ENCODE data around the gene DUS2.
"Not testable (repeated sequence)": the region's sequence is repeated elsewhere in the genome, so short reads cannot be mapped to it uniquely, and the experiment has no call there.

DUS2 gene

DNA sequence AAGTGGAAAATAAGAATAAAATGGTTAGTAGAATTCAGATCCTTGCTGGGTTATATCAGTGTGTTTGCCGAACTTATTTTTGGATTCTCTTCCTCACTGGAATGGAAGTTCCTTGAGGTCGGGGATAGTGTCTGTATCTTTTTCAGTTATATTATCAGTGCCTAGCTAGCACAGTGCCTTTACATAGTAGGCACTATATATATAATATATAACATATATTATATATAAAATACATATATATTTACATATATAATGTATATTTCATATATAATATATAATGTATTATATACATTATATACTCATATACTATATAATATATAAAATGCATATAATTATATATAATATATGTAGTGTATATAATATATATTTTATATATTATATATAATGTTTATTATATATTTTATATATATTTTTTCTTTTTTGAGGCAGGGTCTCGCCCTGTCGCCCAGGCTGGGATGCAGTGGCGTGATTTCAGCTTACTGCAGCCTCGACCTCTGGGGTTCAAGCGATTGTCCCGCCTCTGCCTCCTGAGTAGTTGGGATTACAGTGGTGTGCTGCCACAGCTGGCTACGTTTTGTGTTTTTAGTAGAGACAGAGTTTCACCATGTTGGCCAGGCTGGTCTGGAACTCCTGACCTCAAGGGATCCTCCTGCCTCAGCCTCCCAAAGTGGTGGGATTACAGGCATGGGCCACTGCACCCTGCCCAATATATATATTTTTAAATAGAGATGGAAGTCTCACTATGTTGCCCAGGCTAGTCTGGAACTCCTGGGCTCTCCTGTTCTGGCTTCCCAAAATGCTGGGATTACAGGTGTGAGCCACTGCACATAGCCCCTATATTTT lies 65.3 kb downstream of the DUS2 start:
- H3K4me3 ChIP-seq (ENCODE audit: low read depth, low read length), result no peak overlapping the region

DNA sequence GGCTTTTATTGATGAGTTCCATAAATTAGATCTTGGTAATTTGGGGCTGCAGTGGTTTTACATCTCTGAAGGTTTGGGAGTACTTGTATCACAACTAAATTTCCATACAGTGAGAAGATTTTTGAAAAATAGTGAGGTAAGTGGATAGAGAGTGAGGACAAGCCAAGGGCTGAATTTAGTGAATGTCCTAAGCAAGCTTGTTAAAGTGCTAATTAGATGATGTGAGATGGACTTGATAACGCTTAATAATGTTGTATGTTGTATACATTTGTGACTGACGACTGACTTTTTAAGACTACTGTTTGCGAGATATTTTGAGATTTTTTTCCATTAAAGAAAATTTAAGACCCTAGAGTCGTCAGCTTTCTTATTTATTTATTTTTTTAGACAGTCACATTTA lies 66.0 kb downstream of the DUS2 start:
- H3K4me3 ChIP-seq (ENCODE audit: low read depth, low read length), result no peak overlapping the region

DNA sequence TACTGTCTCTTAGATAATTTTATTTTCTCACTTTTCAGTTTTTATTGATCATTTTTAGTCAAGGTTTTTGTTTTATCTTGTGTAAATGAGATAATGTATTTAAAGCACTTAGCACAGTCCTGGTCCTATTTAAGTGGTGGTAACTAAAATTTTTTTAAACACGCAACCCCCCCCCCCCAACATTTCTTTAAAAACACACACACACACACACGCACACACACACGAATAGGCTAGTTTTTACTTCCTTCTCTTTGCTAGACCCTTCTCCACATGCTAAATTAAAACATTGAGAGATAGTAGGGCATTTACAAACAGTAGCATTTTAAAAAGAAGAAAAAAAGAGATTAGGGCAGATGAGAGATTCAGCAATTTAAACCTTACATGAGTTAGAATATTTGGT lies 67.0 kb downstream of the DUS2 start:
- no peak overlapping the region for H3K4me3 ChIP-seq (ENCODE audit: low read depth, low read length)

GRCh38 chr16:68090533-68090932 lies 67.4 kb downstream of the DUS2 start:
- H3K4me3 ChIP-seq (ENCODE audit: low read depth, low read length), result no peak overlapping the region

GRCh38 chr16:68091380-68092261 lies 68.5 kb downstream of the DUS2 start:
- no peak overlapping the region for H3K4me3 ChIP-seq (ENCODE audit: low read depth, low read length)

GRCh38 chr16:68092275-68092674 lies 69.2 kb downstream of the DUS2 start:
- H3K4me3 ChIP-seq (ENCODE audit: low read depth, low read length), result not testable (repeated sequence)

DNA sequence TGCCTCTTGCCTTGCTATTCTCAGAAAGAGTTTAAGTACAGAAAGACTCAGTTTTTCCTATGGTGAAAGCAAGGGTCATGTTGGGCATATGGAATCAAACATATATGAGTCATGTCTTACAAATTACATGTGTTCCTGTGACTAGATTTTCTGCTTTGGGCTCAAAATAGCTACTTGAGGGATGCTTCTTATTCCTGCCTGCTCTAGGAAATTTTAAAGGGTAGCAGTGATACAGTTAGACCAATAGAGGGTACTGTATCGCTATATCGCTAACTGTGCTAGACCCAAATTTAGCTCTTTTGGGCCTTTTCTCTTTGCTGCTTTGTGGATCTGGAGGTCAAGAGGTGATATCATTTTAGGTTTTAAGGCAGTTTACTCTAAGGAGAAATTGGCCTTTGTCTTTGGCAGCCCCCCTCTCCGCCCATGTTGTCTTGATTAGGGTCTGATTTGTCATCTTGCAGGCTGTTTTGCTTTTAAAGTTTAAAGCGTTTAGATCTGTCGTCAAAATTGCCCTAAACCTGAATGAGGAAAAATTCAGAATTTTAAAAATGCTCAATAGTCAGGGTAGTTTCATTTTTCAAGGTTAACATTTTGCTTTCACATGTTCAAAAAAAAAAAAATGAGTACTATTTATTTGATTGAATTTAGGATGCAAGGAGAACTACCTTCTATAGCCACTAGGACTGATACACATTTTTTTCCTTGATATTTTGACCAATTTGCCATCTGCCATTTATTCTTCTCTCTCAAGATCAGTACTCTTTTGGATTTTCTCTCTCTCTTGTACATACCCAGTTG lies 70.9 kb downstream of the DUS2 start:
- H3K4me3 ChIP-seq (ENCODE audit: low read depth, low read length), result no peak overlapping the region

- H3K4me3 ChIP-seq (ENCODE audit: low read depth, low read length), result no peak overlapping the region
Observed at GRCh38 chr16:68094614-68094934, 71.5 kb downstream of the DUS2 start.

- H3K4me3 ChIP-seq (ENCODE audit: low read depth, low read length), result no peak overlapping the region
Observed at GRCh38 chr16:68096491-68096890, 73.4 kb downstream of the DUS2 start.

DNA sequence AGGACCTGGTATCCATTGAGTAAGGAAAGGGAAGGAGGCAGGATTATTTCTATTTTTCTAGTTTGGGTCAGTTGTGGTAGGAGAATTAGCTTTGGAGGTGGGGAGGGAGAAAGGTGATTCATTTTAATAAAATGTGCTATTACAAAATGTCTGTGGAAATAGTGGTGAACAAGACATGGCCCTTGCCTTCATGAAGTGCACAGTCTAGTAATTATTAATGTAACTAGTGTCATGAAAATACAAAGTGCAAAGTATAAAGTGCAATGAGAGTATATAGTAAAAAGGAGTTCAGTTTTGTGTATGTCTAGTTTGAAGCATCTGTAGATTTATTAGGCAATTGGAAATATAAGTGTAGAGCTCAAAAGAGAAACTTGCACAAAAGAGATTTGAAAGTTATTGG lies 74.0 kb downstream of the DUS2 start:
- H3K4me3 ChIP-seq (ENCODE audit: low read depth, low read length), result no peak overlapping the region

DNA sequence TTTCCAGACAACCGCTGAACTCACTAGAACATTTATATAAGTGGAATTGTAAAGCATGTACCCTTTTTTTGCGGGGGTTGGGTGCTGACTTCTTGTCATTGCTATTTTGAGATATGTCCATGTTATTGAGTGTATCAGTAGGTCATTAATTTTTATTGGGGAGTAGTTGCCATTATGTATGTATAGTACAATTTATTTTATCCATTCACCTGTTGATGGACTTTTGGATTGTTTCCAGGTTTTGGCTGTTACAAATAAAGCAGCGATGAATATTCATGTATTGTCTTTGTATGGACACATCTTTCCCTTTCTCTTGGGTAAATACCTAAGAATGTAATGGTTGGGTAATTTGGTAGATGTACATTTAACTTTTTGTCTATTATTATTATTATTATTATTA lies 74.8 kb downstream of the DUS2 start:
- no peak overlapping the region for H3K4me3 ChIP-seq (ENCODE audit: low read depth, low read length)

GRCh38 chr16:68100488-68100887 lies 77.4 kb downstream of the DUS2 start:
- no peak overlapping the region for H3K4me3 ChIP-seq (ENCODE audit: low read depth, low read length)

GRCh38 chr16:68105611-68106010 lies 82.5 kb downstream of the DUS2 start:
- no peak overlapping the region for H3K4me3 ChIP-seq (ENCODE audit: low read depth, low read length)

- H3K4me3 ChIP-seq (ENCODE audit: low read depth, low read length), result not testable (repeated sequence)
Observed at GRCh38 chr16:68107230-68107928, 84.3 kb downstream of the DUS2 start.

DNA sequence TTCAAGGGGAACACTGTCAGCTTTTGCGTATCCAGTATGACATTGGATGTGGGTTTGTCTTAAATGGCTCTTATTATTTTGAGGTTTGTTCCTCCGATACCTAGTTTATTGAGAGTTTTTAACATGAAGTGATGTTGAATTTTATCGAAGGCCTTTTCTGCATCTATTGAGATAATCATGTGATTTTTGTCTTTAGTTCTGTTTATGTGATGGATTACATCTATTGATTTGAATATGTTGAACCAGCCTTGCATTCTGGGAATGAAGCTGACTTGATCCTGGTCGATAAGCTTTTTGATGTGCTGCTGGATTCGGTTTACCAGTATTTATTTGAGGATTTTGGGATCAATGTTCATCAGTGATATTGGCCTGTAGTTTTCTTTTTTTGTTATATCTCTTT lies 86.1 kb downstream of the DUS2 start:
- H3K4me3 ChIP-seq (ENCODE audit: low read depth, low read length), result not testable (repeated sequence)

DNA sequence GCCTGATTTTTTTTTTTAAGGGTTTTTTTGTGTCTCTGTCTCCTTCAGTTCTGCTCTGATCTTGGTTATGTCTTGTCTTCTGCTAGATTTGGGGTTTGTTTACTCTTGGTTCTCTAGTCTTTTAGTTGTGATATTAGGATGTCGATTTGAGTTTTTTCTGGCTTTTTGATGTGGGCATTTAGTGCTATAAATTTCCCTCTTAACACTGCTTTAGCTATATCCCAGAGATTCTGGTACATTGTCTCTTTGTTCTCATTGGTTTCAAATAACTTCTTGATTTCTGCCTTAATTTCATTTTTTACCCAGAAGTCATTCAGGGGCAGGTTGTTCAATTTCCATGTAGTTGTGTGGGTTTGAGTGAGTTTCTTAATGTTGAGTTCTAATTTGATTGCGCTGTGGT lies 87.5 kb downstream of the DUS2 start:
- H3K4me3 ChIP-seq (ENCODE audit: low read depth, low read length), result not testable (repeated sequence)

GRCh38 chr16:68111379-68111778 lies 88.3 kb downstream of the DUS2 start:
- no peak overlapping the region for H3K4me3 ChIP-seq (ENCODE audit: low read depth, low read length)

- no peak overlapping the region for H3K4me3 ChIP-seq (ENCODE audit: low read depth, low read length)
Observed at GRCh38 chr16:68113059-68113761, 90.1 kb downstream of the DUS2 start.

DNA sequence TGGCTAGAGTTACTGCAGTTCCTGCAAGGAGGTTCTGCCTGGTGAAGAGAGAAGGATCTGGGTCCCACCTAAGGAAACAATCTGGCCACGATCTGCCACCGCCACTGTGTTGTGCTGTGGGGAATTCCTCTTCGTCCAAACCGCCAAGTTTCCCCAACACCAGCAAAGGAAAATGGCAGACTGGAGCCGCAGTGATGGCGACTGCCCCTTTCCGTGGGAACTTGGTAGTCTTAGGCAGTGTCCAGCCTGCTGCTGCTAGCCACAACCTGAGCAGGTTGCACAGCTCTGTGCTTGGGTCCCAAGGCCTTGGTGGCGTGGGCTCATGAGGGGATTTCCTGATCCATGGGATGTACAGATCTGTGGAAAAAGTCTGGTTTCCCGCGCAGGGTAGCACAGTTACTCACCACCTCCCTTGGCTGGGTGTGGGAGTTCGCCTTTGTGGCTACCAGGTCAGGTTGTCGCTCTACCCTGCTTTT lies 90.7 kb downstream of the DUS2 start:
- H3K4me3 ChIP-seq (ENCODE audit: low read depth, low read length), result no peak overlapping the region

DNA sequence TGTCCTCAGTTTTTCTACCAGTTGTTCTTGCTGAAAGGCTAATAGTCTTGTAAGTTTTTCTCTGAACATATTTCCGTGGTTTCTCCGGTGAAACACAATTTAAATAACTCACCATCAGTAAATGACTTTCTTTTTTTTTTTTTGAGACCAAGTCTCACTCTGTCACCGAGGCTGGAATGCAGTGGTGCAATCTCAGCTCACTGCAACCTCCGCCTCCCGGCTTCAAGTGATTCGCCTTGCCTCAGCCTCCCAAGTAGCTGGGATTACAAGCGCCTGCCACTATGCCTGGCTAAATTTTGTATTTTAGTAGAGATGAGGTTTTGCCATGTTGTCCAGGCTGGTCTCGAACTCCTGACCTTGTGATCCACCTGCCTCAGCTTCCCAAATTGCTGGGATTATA lies 91.9 kb downstream of the DUS2 start:
- H3K4me3 ChIP-seq (ENCODE audit: low read depth, low read length), result not testable (repeated sequence)

Measured in iPS-11a (cell line).